ENCODE data around the gene CNTRL. TPM values are rescaled to one million over a fixed set of nuclear protein-coding genes. Genes with fewer than 3 reads are reported as not detected.

CNTRL gene
- total RNA-seq, 1 experiment from 2014 or later = 13.4 TPM

- intact Hi-C loops (cut with micrococcal nuclease) = loop anchor here (10.0 kb wide), 1 partner anchor 175 kb away; no protein-coding TSS in a partner anchor
- Histone ChIP-seq H3K36me3 (ENCODE audit: control insufficient read depth in 1 of 2, insufficient read depth in 2 of 2, low read length in 2 of 2) (peaks cover 5 to 8% of the 10 kb centered on the region in 2 experiments; a peak in 2 of 4 replicates), H3K27ac (ENCODE audit: low read depth, low read length) (no peak overlapping the region), H3K4me3 (replicated peaks in 1 of 2; ENCODE audit: low read depth in 1 of 2, low read length in 2 of 2) (no peak overlapping the region), H3K9ac (ENCODE audit: low read length) (no peak overlapping the region), H4K20me1 (ENCODE audit: insufficient read depth) (no peaks in the 10 kb centered on the region; the same call in 1 of the 2 replicates), H3K4me2 (ENCODE audit: low read length) (no peak overlapping the region), H2AFZ (ENCODE audit: low read depth, low read length, poor library complexity, severe bottlenecking) (no peak overlapping the region), H3K4me1 (ENCODE audit: control insufficient read depth in 1 of 2, insufficient read depth in 2 of 2, low read length in 2 of 2) (peaks cover 3 to 13% of the 10 kb centered on the region in 2 experiments; a peak in 2 of 4 replicates), H3K9me3 (ENCODE audit: control insufficient read depth in 1 of 2, insufficient read depth in 1 of 2, low read depth in 1 of 2, low read length in 2 of 2) (no peaks in the 10 kb centered on the region), H3K9me2 (ENCODE audit: insufficient read depth) (no peaks in the 10 kb centered on the region), H3K79me2 (ENCODE audit: insufficient read depth, low read length) (no peaks in the 10 kb centered on the region), H3K27me3 (ENCODE audit: insufficient read depth, low read length) (no peaks in the 10 kb centered on the region)
- ChIA-PET CTCF (no interaction called here), POLR2A (no interaction called here), RAD21 (ENCODE audit: low non-redundant PET in 1 of 2, low total read pairs in 2 of 2, uncharacterized antibody in 2 of 2, unreplicated experiment in 2 of 2) (no interaction called here)
- no peak for TF ChIP-seq FOSL1 (IDR thresholded peaks at IDR 0.05; ENCODE audit: low read depth)
- no peak for TF ChIP-seq POLR2A (IDR thresholded peaks at IDR 0.05; ENCODE audit: borderline replicate concordance, extremely low read depth, insufficient read depth, insufficient read length)
- TF ChIP-seq SIN3A (IDR thresholded peaks at IDR 0.05; ENCODE audit: low read depth) = no peak
- no peak for TF ChIP-seq EZH2 (IDR thresholded peaks at IDR 0.05)
- no peak for TF ChIP-seq CBX3 (IDR thresholded peaks at IDR 0.05; ENCODE audit: low read depth)
- TF ChIP-seq ATF3 (IDR thresholded peaks at IDR 0.05) = no peak
- TF ChIP-seq ELF1 (IDR thresholded peaks at IDR 0.05; ENCODE audit: borderline replicate concordance, low read depth) = no peak
- TF ChIP-seq ZNF274 (IDR thresholded peaks at IDR 0.05; ENCODE audit: low read depth, low read length) = no peak
- TF ChIP-seq ZBTB33 (IDR thresholded peaks at IDR 0.05; ENCODE audit: extremely low read depth, insufficient replicate concordance, low read length) = no peak
- ATAC-seq (no peak), DNase-seq (ENCODE audit: low read depth, low spot score) (no peak)
- no TSS peak for BruUV-seq (replicated peaks)
Observed at GRCh38 chr9:121160025-121160424, 85.3 kb downstream of the CNTRL start.
